ENCODE data around the gene SELENOW. TPM values are rescaled to one million over a fixed set of nuclear protein-coding genes. Genes with fewer than 3 reads are reported as not detected.
"Not testable (repeated sequence)": the region's sequence is repeated elsewhere in the genome, so short reads cannot be mapped to it uniquely, and the experiment has no call there.

Gene SELENOW
- total RNA-seq, 1 donor from 2014 or later = 373 TPM

- DNase-seq (ENCODE audit: low spot score) = no peak
Observed at GRCh38 chr19:47756953-47757608, 21.4 kb upstream of the SELENOW start.

GRCh38 chr19:47757617-47758442, 20.7 kb upstream of the SELENOW start:
- DNase-seq (ENCODE audit: low spot score) = no peak

GRCh38 chr19:47758443-47758804, 20.1 kb upstream of the SELENOW start:
- DNase-seq (ENCODE audit: low spot score) = no peak

GRCh38 chr19:47760632-47760999, 17.9 kb upstream of the SELENOW start:
- DNase-seq (ENCODE audit: low spot score) = no peak

- no peak for DNase-seq (ENCODE audit: low spot score)
Observed at GRCh38 chr19:47761566-47761965, 16.9 kb upstream of the SELENOW start.

- no peak for DNase-seq (ENCODE audit: low spot score)
Observed at GRCh38 chr19:47762151-47762550, 16.4 kb upstream of the SELENOW start.

GRCh38 chr19:47762615-47763308, 15.7 kb upstream of the SELENOW start:
- no peak for DNase-seq (ENCODE audit: low spot score)

- not testable (repeated sequence) for DNase-seq (ENCODE audit: low spot score)
Observed at GRCh38 chr19:47764705-47765104, 13.8 kb upstream of the SELENOW start.

- DNase-seq (ENCODE audit: low spot score) = peak; percentile 42
Observed at GRCh38 chr19:47765523-47766358, 12.8 kb upstream of the SELENOW start.

- no peak for DNase-seq (ENCODE audit: low spot score)
Observed at GRCh38 chr19:47766359-47766620, 12.2 kb upstream of the SELENOW start.

GRCh38 chr19:47766670-47767069, 11.8 kb upstream of the SELENOW start:
- no peak for DNase-seq (ENCODE audit: low spot score)

GRCh38 chr19:47767349-47767748, 11.2 kb upstream of the SELENOW start:
- no peak for DNase-seq (ENCODE audit: low spot score)

- no peak for DNase-seq (ENCODE audit: low spot score)
Observed at GRCh38 chr19:47768604-47769003, 9.9 kb upstream of the SELENOW start.

GRCh38 chr19:47769534-47769933, 9.0 kb upstream of the SELENOW start:
- no peak for DNase-seq (ENCODE audit: low spot score)

- DNase-seq (ENCODE audit: low spot score) = not testable (repeated sequence)
Observed at GRCh38 chr19:47771291-47771690, 7.2 kb upstream of the SELENOW start.

GRCh38 chr19:47776568-47776967, 1.9 kb upstream of the SELENOW start:
- DNase-seq (ENCODE audit: low spot score) = peak; percentile 47

GRCh38 chr19:47777245-47778048, 1.1 kb upstream of the SELENOW start:
- not testable (repeated sequence) for DNase-seq (ENCODE audit: low spot score)

- DNase-seq (ENCODE audit: low spot score) = peak; percentile 22
Observed at GRCh38 chr19:47778954-47779351, 450 bp downstream of the SELENOW start.

- peak; percentile 56 for DNase-seq (ENCODE audit: low spot score)
Observed at GRCh38 chr19:47779524-47780214, 1.2 kb downstream of the SELENOW start.

- no peak for DNase-seq (ENCODE audit: low spot score)
Observed at GRCh38 chr19:47780215-47780551, 1.7 kb downstream of the SELENOW start.
